DND-41 (cell line): ENCODE results near the gene AIM2.

Experiments used
- EZH2 ChIP-seq: IDR thresholded peaks from 3 replicates; pipeline ENCODE4 v1.6.1; 2012; ENCODE audit warnings: borderline replicate concordance, low read depth, mild to moderate bottlenecking, moderate library complexity, low read length, inconsistent platforms; ENCODE audit not compliant: severe bottlenecking
- TF ChIP-seq, protein P1 (sequence below): IDR thresholded peaks from 2 replicates; pipeline ENCODE4 v1.5.1; 2012; ENCODE audit warnings: borderline replicate concordance, low read length, moderate library complexity, mild to moderate bottlenecking; ENCODE audit not compliant: poor library complexity, severe bottlenecking; ENCODE audit errors: extremely low read depth

DNA sequence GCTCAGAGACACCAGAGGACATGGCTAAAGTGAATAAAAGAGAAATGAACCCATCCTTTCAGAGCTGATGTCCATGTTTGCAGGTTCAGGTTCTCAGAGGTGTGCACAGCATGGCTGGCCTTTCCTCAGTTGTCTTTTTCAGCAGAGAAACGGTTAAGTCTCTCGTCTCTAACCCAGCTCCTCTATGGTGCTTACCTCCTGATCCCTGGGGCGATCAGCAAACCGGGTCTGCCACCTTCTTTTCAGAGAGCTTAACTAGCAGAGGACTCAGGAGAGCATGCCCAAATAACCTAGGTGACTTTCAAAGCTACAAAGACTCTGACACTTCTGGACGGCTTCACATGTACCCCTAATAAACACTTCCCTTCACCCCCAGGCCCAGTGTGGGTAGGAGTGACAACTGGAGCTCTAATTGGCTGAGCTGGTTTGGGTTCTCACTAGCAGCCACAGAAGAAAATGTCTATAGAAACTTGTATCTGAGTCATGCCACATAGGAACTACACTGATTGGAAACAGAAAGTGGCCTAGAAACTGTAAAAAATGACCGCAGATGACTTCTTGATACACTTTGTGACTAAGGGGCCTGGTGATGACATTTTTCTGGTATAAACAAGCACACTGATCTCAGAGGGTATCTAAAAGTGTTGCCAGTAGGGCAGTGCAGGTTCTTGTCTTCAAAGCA is at the start of gene AIM2:
- TF ChIP-seq, protein P1, sequence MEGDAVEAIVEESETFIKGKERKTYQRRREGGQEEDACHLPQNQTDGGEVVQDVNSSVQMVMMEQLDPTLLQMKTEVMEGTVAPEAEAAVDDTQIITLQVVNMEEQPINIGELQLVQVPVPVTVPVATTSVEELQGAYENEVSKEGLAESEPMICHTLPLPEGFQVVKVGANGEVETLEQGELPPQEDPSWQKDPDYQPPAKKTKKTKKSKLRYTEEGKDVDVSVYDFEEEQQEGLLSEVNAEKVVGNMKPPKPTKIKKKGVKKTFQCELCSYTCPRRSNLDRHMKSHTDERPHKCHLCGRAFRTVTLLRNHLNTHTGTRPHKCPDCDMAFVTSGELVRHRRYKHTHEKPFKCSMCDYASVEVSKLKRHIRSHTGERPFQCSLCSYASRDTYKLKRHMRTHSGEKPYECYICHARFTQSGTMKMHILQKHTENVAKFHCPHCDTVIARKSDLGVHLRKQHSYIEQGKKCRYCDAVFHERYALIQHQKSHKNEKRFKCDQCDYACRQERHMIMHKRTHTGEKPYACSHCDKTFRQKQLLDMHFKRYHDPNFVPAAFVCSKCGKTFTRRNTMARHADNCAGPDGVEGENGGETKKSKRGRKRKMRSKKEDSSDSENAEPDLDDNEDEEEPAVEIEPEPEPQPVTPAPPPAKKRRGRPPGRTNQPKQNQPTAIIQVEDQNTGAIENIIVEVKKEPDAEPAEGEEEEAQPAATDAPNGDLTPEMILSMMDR = no peak
- TF ChIP-seq EZH2 = no peak
